Endothelial cell of umbilical vein (primary cell): ENCODE results near the gene TTLL12. TPM values are rescaled to one million over a fixed set of nuclear protein-coding genes. Genes with fewer than 3 reads are reported as not detected.

Source experiments
- BruUV-seq: library from RNA; stranded (reverse); fragments of 400-500 nt; replicated peaks from 2 replicates; lab custom pipeline; 2021; lab: Mats Ljungman, UMichigan
- CTCF ChIA-PET: fragments of 300-600, 350-600 bp; sonication (Branson Sonifier 250); formaldehyde crosslinking; loops from one replicate; lab custom pipeline; 2021; ENCODE audit warnings: antibody characterized with exemption, inconsistent platforms; lab: Charles Lee
- POLR2A ChIA-PET: fragments of 300-600, 350-600 bp; sonication (Branson Sonifier 250); formaldehyde crosslinking; loops from one replicate; lab custom pipeline; 2021; ENCODE audit warnings: antibody characterized with exemption, inconsistent platforms; lab: Charles Lee
- DNase-seq: peaks from one replicate; pipeline ENCODE4 v3.0.0-alpha.2; 2011; ENCODE audit warnings: low read depth, low spot score
- FAIRE-seq: peaks from 2 replicates; lab custom pipeline; 2011; peaks lifted over from hg19 to GRCh38; lab: Jason Lieb, UNC
- H2AFZ ChIP-seq: 2 replicates; pipeline ENCODE4 v1.6.0; 2012; ENCODE audit warnings: low read depth, low read length, control low read depth, inconsistent platforms
- H3K27ac ChIP-seq: 2 replicates; pipeline ENCODE4 v1.5.1; 2011; ENCODE audit warnings: low read depth, mild to moderate bottlenecking, control low read depth, low read length, moderate library complexity; ENCODE audit not compliant: insufficient read depth
- H3K27me3 ChIP-seq, 2 experiments: 2 replicates each; pipeline versions ENCODE4 v1.6.0 to v1.6.1; 2011; ENCODE audit warnings: low read length in 2 of 2, mixed read lengths in 1 of 2; ENCODE audit not compliant: control insufficient read depth in 2 of 2, insufficient read depth in 2 of 2
- H3K36me3 ChIP-seq, 2 experiments: 2 replicates in 1 of 2; 3 replicates in 1 of 2; pipeline ENCODE4 v1.5.1; 2011; ENCODE audit warnings: low read length in 2 of 2, mild to moderate bottlenecking in 1 of 2, moderate library complexity in 1 of 2; ENCODE audit not compliant: control insufficient read depth in 2 of 2, insufficient read depth in 2 of 2; ENCODE audit errors: extremely low read depth in 1 of 2
- H3K4me1 ChIP-seq: 3 replicates; pipeline ENCODE4 v1.5.1; 2011; ENCODE audit warnings: mild to moderate bottlenecking, low read length; ENCODE audit not compliant: control insufficient read depth, insufficient read depth; ENCODE audit errors: extremely low read depth
- H3K4me2 ChIP-seq: 2 replicates; pipeline ENCODE4 v1.6.1; 2011; ENCODE audit warnings: low read length, control low read depth, mixed read lengths; ENCODE audit not compliant: insufficient read depth
- H3K4me3 ChIP-seq, 3 experiments: fragments of 200-600 bp in 1 of 3; sonication (generic), shearing (Covaris generic) in 1 of 3; replicated peaks in 1 of 3; 2 replicates each; pipeline ENCODE4 v1.5.1; 2011 to 2016; ENCODE audit warnings: control low read depth in 3 of 3, low read length in 3 of 3, mild to moderate bottlenecking in 2 of 3, inconsistent platforms in 1 of 3, low read depth in 1 of 3, moderate library complexity in 1 of 3; ENCODE audit not compliant: insufficient read depth in 1 of 3
- H3K79me2 ChIP-seq: 2 replicates; pipeline ENCODE4 v1.6.0; 2012; ENCODE audit warnings: low read length, inconsistent platforms; ENCODE audit not compliant: control insufficient read depth, insufficient read depth
- H3K9ac ChIP-seq: replicated peaks from 2 replicates; pipeline ENCODE3; 2011; ENCODE audit warnings: low read length, control low read depth; ENCODE audit not compliant: insufficient read depth; ENCODE audit errors: extremely low read depth
- H3K9me1 ChIP-seq: replicated peaks from 3 replicates; pipeline ENCODE4 v1.6.0; 2011; ENCODE audit warnings: mild to moderate bottlenecking, low read length; ENCODE audit not compliant: control insufficient read depth, insufficient read depth; ENCODE audit errors: extremely low read depth
- H3K9me3 ChIP-seq: replicated peaks from 2 replicates; pipeline ENCODE4 v1.5.1; 2012; ENCODE audit warnings: low read length, inconsistent platforms; ENCODE audit not compliant: control insufficient read depth, insufficient read depth
- H4K20me1 ChIP-seq: replicated peaks from 2 replicates; pipeline ENCODE3; 2011; ENCODE audit warnings: mild to moderate bottlenecking, low read length; ENCODE audit not compliant: control insufficient read depth, insufficient read depth; ENCODE audit errors: extremely low read depth
- EZH2 ChIP-seq: IDR thresholded peaks from 2 replicates; pipeline ENCODE4 v1.6.1; 2012; ENCODE audit warnings: borderline replicate concordance, low read depth, mild to moderate bottlenecking, moderate library complexity, low read length, inconsistent platforms; ENCODE audit not compliant: severe bottlenecking
- FOS ChIP-seq: IDR thresholded peaks from 2 replicates; pipeline ENCODE4 v1.6.1; 2011; ENCODE audit warnings: mild to moderate bottlenecking, low read length, moderate library complexity, borderline replicate concordance; ENCODE audit not compliant: insufficient read depth
- GATA2 ChIP-seq: IDR thresholded peaks from 2 replicates; pipeline ENCODE4 v1.7.0; 2011; ENCODE audit warnings: low read depth, mild to moderate bottlenecking, moderate library complexity, mixed read lengths, low read length; ENCODE audit not compliant: insufficient read length, insufficient read depth
- JUN ChIP-seq: IDR thresholded peaks from 2 replicates; pipeline ENCODE4 v1.6.1; 2011; ENCODE audit warnings: borderline replicate concordance, low read depth; ENCODE audit not compliant: insufficient read length, insufficient read depth
- MYC ChIP-seq: IDR thresholded peaks from one replicate; pipeline ENCODE4 v1.6.1; 2011; ENCODE audit warnings: mild to moderate bottlenecking, low read depth, low read length
- POLR2A ChIP-seq: IDR thresholded peaks from 2 replicates; pipeline ENCODE4 v1.6.1; 2012; ENCODE audit warnings: low read depth, mild to moderate bottlenecking, control low read depth, low read length
- POLR2AphosphoS5 ChIP-seq: IDR thresholded peaks from 2 replicates; pipeline ENCODE4 v1.6.1; 2012; ENCODE audit warnings: low read depth, mild to moderate bottlenecking, control low read depth, low read length, moderate library complexity; ENCODE audit not compliant: insufficient read depth
- dilution Hi-C: fragments of 300-500 bp; cut with MboI; formaldehyde crosslinking; loops from one replicate; pipeline ENCODE4 v1.15.0; 2019; ENCODE audit warnings: low sequenced_read_pairs; ENCODE audit not compliant: extremely low pct_ligation_motif_present
- intact Hi-C: fragments of 100-400 bp; cut with micrococcal nuclease; formaldehyde crosslinking; loops from one replicate; pipeline ENCODE4 v1.10.0; 2022
- polyA plus RNA-seq, 4 experiments: library from polyadenylated mRNA; depleted of rRNA in 3 of 4; stranded (reverse) in 3 of 4; unstranded in 1 of 4; fragments of >200 nt; gene quantifications; 2 replicates each; pipeline versions ENCODE4 v1.2.1 to v1.2.3, GENCODE V29; 2011 to 2012; ENCODE audit warnings: missing spikeins in 1 of 4
- total RNA-seq: library from RNA; stranded (reverse); gene quantifications from 2 replicates; pipeline ENCODE4 v1.2.3, GENCODE V29; 2021
- TF ChIP-seq, protein P1 (sequence below): IDR thresholded peaks from 2 replicates; pipeline ENCODE4 v1.6.1; 2011; ENCODE audit not compliant: insufficient read depth, insufficient read length
- TF ChIP-seq, protein P2 (sequence below), 2 donors: IDR thresholded peaks; 1 replicate in 1 of 2; 2 replicates in 1 of 2; pipeline ENCODE4 v1.5.1; 2011; ENCODE audit warnings: low read length in 2 of 2, mild to moderate bottlenecking in 2 of 2, moderate library complexity in 2 of 2, control low read depth in 1 of 2, inconsistent platforms in 1 of 2, low read depth in 1 of 2; ENCODE audit not compliant: insufficient read depth in 1 of 2; ENCODE audit errors: extremely low read depth in 1 of 2

Gene TTLL12
- total and polyA plus RNA-seq, 2 donors (not counting 3 experiments of a cell fraction or from before 2014, with no cell fraction given), result 26.2 to 36.5 TPM

DNA sequence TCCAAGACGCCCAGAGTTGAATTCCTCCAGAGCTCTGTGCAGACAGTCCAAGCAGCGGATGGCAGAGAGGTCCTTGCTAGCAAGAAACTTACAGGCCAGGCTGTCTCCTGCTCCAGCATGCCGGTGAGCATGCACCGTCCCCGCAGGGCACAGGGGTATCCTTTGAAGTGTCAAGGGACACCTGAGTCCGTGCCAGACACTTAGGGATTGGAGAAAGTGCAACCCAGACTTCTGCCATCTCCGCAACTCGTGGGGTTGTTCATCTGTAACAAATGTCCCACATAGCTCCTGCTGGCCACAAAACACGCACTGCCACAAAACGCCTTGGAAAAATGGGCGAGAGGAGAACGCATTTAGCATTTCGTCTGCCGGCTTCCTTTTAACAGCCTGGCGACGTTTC lies 22.3 kb downstream of the TTLL12 start:
- H3K79me2 ChIP-seq, result no peaks in the 10 kb centered on the region
- no peak overlapping the region for H3K4me3 ChIP-seq
- H3K4me1 ChIP-seq, result no peaks in the 10 kb centered on the region
- no peak for DNase-seq
- H3K4me2 ChIP-seq, result peak overlapping the region; percentile 31
- intact Hi-C loops, result no loop called here
- CTCF ChIA-PET, result no interaction called here
- POLR2A ChIA-PET, result interaction anchor here (0.6 kb wide), 1 partner anchor 627 kb away, joined by 3 read pairs; no protein-coding TSS in a partner anchor
- no peaks in the 10 kb centered on the region for H3K27me3 ChIP-seq
- no peak overlapping the region for H3K9ac ChIP-seq
- H2AFZ ChIP-seq, result no peak overlapping the region
- FAIRE-seq, result no peak
- no peaks in the 10 kb centered on the region for H3K9me1 ChIP-seq
- H4K20me1 ChIP-seq, result no peaks in the 10 kb centered on the region
- no peaks in the 10 kb centered on the region for H3K9me3 ChIP-seq
- TF ChIP-seq FOS (no peak), GATA2 (no peak), MYC (no peak), JUN (no peak), POLR2AphosphoS5 (no peak), POLR2A (no peak), EZH2 (no peak)
- TF ChIP-seq, protein P1, sequence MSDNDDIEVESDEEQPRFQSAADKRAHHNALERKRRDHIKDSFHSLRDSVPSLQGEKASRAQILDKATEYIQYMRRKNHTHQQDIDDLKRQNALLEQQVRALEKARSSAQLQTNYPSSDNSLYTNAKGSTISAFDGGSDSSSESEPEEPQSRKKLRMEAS, result no peak
- TF ChIP-seq, protein P2, sequence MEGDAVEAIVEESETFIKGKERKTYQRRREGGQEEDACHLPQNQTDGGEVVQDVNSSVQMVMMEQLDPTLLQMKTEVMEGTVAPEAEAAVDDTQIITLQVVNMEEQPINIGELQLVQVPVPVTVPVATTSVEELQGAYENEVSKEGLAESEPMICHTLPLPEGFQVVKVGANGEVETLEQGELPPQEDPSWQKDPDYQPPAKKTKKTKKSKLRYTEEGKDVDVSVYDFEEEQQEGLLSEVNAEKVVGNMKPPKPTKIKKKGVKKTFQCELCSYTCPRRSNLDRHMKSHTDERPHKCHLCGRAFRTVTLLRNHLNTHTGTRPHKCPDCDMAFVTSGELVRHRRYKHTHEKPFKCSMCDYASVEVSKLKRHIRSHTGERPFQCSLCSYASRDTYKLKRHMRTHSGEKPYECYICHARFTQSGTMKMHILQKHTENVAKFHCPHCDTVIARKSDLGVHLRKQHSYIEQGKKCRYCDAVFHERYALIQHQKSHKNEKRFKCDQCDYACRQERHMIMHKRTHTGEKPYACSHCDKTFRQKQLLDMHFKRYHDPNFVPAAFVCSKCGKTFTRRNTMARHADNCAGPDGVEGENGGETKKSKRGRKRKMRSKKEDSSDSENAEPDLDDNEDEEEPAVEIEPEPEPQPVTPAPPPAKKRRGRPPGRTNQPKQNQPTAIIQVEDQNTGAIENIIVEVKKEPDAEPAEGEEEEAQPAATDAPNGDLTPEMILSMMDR (IDR thresholded peaks at IDR 0.05; ENCODE audit: extremely low read depth in 1 of 2, insufficient read depth in 1 of 2, low read depth in 1 of 2, low read length in 2 of 2), result no peak
- no peak overlapping the region for H3K27ac ChIP-seq
- dilution Hi-C loops, result no loop called here
- no TSS peak for BruUV-seq
- H3K36me3 ChIP-seq, result peaks cover 0 to 9% of the 10 kb centered on the region in 2 experiments
